Measurements from ENCODE around the gene MYO3B. TPM values are rescaled to one million over a fixed set of nuclear protein-coding genes. Genes with fewer than 3 reads are reported as not detected.
"Not testable (repeated sequence)": the region's sequence is repeated elsewhere in the genome, so short reads cannot be mapped to it uniquely, and the experiment has no call there.

The MYO3B gene
- total RNA-seq, 4 donors from 2014 or later, result 0.48 TPM; not detected in 3

- in situ Hi-C loops (cut with MboI; ENCODE audit: low pct_ligation_motif_present in 1 of 4, low pct_unique_long_range_greater_than_20kb in 1 of 4, low sequenced_read_pairs in 3 of 4), result no loop called here
- intact Hi-C loops (cut with DNase I; ENCODE audit: low total_unique reads), result no loop called here
- Histone ChIP-seq H3K9me3 (no peaks in the 10 kb centered on the region), H3K4me1 (peaks cover 0 to 8% (median 2%) of the 10 kb centered on the region in 4 donors), H3K4me3 (no peak overlapping the region), H3K36me3 (no peaks in the 10 kb centered on the region), H3K27ac (no peak overlapping the region), H3K27me3 (no peaks in the 10 kb centered on the region)
- no peak for DNase-seq
- 74% methylated on average over 4 of the region's 4 CpGs; no CpG with 5 or more reads in 1 of the 2 donors for WGBS, 2 donors (ENCODE audit: low coverage in 1 of 2)
- no peak for TF ChIP-seq POLR2AphosphoS5 (IDR thresholded peaks at IDR 0.05)
- TF ChIP-seq CTCF (IDR thresholded peaks at IDR 0.05), result no peak
- TF ChIP-seq POLR2A (IDR thresholded peaks at IDR 0.05), result no peak
- TF ChIP-seq EP300 (IDR thresholded peaks at IDR 0.05; ENCODE audit: low read depth), result no peak
Observed at GRCh38 chr2:170465241-170465640, 287.3 kb downstream of the MYO3B start.

- Histone ChIP-seq H3K4me1 (peaks cover 0 to 11% (median 2%) of the 10 kb centered on the region in 4 donors), H3K9me3 (no peaks in the 10 kb centered on the region), H3K4me3 (no peak overlapping the region), H3K27ac (no peak overlapping the region), H3K27me3 (no peaks in the 10 kb centered on the region), H3K36me3 (no peaks in the 10 kb centered on the region)
- DNase-seq, result no peak
- no peak for TF ChIP-seq POLR2A (IDR thresholded peaks at IDR 0.05)
- no peak for TF ChIP-seq EP300 (IDR thresholded peaks at IDR 0.05; ENCODE audit: low read depth)
- no peak for TF ChIP-seq POLR2AphosphoS5 (IDR thresholded peaks at IDR 0.05)
- no peak for TF ChIP-seq CTCF (IDR thresholded peaks at IDR 0.05)
- intact Hi-C loops (cut with DNase I; ENCODE audit: low total_unique reads) (no loop called here), in situ Hi-C loops (cut with MboI; ENCODE audit: low pct_ligation_motif_present in 1 of 4, low pct_unique_long_range_greater_than_20kb in 1 of 4, low sequenced_read_pairs in 3 of 4) (no loop called here)
- WGBS, 2 donors (ENCODE audit: low coverage in 1 of 2), result 93 to 95% methylated on average over 8 of the region's 8 CpGs
Observed at GRCh38 chr2:170466632-170467031, 288.7 kb downstream of the MYO3B start.

DNA sequence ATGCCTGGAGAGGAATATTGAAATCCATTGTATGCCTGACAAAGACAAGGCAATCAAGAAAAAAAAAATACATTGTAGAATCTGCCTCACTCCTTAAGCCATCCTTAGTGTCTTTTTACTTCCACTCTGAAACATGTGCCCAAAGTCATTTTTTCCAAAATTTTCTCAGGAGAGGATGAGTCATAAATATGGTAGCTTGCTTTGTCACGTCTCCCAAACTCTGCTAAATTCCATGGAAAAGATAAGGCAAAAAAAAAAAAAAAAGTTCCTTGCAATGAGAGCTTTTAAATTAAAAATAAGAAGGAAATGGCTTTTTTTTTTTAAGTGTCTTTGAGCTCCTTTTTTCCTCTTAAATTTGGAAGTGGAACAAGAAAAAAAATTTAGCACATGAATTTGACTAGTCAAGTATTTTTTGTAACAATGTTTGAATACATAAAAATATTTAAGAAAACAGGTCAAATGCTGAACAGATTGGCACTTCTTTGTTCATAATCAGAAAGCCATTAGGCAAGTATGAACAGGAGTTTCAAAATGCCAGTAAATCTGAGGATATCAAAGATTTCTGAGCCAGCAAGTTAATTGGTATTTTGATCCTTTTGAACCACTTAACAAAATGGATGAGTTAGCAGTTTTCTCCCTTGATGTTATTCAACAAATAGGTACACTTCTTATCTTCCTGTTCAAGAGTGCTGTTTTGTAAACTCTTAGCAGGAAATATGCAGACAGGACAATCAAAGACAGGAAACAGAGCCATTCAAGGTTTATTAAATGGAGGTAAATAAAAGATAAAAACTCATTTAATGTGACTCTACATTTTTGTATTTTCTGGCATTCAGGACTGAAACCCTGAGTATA lies 289.8 kb downstream of the MYO3B start:
- in situ Hi-C loops (cut with MboI; ENCODE audit: low pct_ligation_motif_present in 1 of 4, low pct_unique_long_range_greater_than_20kb in 1 of 4, low sequenced_read_pairs in 3 of 4), result no loop called here
- no peaks in the 10 kb centered on the region for H3K9me3 ChIP-seq
- no peak overlapping the region for H3K4me3 ChIP-seq
- whole genome bisulfite sequencing, 2 donors (ENCODE audit: low coverage in 1 of 2), result 33 to 59% methylated on average over 1 of the region's 1 CpG
- no peak for DNase-seq
- no peak for TF ChIP-seq POLR2A (IDR thresholded peaks at IDR 0.05)
- intact Hi-C loops (cut with DNase I; ENCODE audit: low total_unique reads), result no loop called here
- no peaks in the 10 kb centered on the region for H3K27me3 ChIP-seq
- no peak overlapping the region for H3K27ac ChIP-seq
- no peaks in the 10 kb centered on the region for H3K36me3 ChIP-seq
- peaks cover 0 to 11% (median 2%) of the 10 kb centered on the region in 4 donors for H3K4me1 ChIP-seq

- Histone ChIP-seq H3K4me1 (peaks cover 0 to 11% (median 2%) of the 10 kb centered on the region in 4 donors), H3K4me3 (no peak overlapping the region), H3K27ac (no peak overlapping the region), H3K9me3 (no peaks in the 10 kb centered on the region), H3K36me3 (no peaks in the 10 kb centered on the region), H3K27me3 (no peaks in the 10 kb centered on the region)
- no peak for DNase-seq
- TF ChIP-seq POLR2A (IDR thresholded peaks at IDR 0.05) (no peak), CTCF (IDR thresholded peaks at IDR 0.05) (no peak), POLR2AphosphoS5 (IDR thresholded peaks at IDR 0.05) (no peak), EP300 (IDR thresholded peaks at IDR 0.05; ENCODE audit: low read depth) (no peak)
- 64 to 80% methylated on average over 1 to 4 of the region's 4 CpGs for WGBS, 2 donors (ENCODE audit: low coverage in 1 of 2)
- intact Hi-C loops (cut with DNase I; ENCODE audit: low total_unique reads) (no loop called here), in situ Hi-C loops (cut with MboI; ENCODE audit: low pct_ligation_motif_present in 1 of 4, low pct_unique_long_range_greater_than_20kb in 1 of 4, low sequenced_read_pairs in 3 of 4) (no loop called here)
Observed at GRCh38 chr2:170468557-170468956, 290.6 kb downstream of the MYO3B start.

GRCh38 chr2:170472498-170472897 lies 294.6 kb downstream of the MYO3B start:
- H3K27me3 ChIP-seq; H3K4me3 ChIP-seq; intact Hi-C loops (cut with DNase I; ENCODE audit: low total_unique reads); in situ Hi-C loops (cut with MboI; ENCODE audit: low pct_ligation_motif_present in 1 of 4, low pct_unique_long_range_greater_than_20kb in 1 of 4, low sequenced_read_pairs in 3 of 4); H3K9me3 ChIP-seq; DNase-seq; H3K36me3 ChIP-seq; H3K27ac ChIP-seq: not testable (repeated sequence)
- peaks cover 0 to 17% (median 7%) of the 10 kb centered on the region in 4 donors for H3K4me1 ChIP-seq
- WGBS, 2 donors (ENCODE audit: low coverage in 1 of 2), result 94% methylated on average over 4 of the region's 4 CpGs; no CpG with 5 or more reads in 1 of the 2 donors
